Psoas muscle (tissue), 8 donors: ENCODE results near the gene MPST. TPM values are rescaled to one million over a fixed set of nuclear protein-coding genes. Genes with fewer than 3 reads are reported as not detected.

Experiments
- ATAC-seq, 4 donors: fragments of 200-7000 bp; cut with Tn5 transposase; one replicate each; pipeline ENCODE4 v1.9.1; 2020; ENCODE audit warnings: moderate library complexity in 3 of 4, mild to moderate bottlenecking in 2 of 4
- DNase-seq, 2 donors: peaks; one replicate each; pipeline ENCODE4 v3.0.0-alpha.2; 2020
- H3K27ac ChIP-seq: fragments of 200-600 bp; one replicate; pipeline ENCODE4 v1.8.0; 2022
- H3K27me3 ChIP-seq, 3 donors: fragments of 200-600 bp in 1 of 3; one replicate each; pipeline versions ENCODE4 v1.6.1 to v1.8.0; 2013 to 2022; ENCODE audit warnings: low read length in 2 of 3, mild to moderate bottlenecking in 2 of 3, moderate library complexity in 1 of 3; ENCODE audit not compliant: insufficient read depth in 3 of 3
- H3K36me3 ChIP-seq, 2 donors: fragments of 200-600 bp in 1 of 2; one replicate each; pipeline versions ENCODE4 v1.6.1 to v1.8.0; 2013 to 2022; ENCODE audit warnings: low read depth in 1 of 2, mild to moderate bottlenecking in 1 of 2, moderate library complexity in 1 of 2; ENCODE audit not compliant: insufficient read depth in 1 of 2
- H3K4me1 ChIP-seq: fragments of 200-600 bp; one replicate; pipeline ENCODE4 v1.8.0; 2022
- H3K4me3 ChIP-seq: fragments of 200-600 bp; one replicate; pipeline ENCODE4 v1.8.0; 2022; ENCODE audit warnings: mild to moderate bottlenecking
- H3K9me3 ChIP-seq: fragments of 200-600 bp; one replicate; pipeline ENCODE4 v1.8.0; 2022
- WGBS, 3 donors: extraction: QIAGEN DNeasy Blood & Tissue Kit; methylation state at CpG; one replicate each; pipeline versions ENCODE4 v1.1.6 to v1.1.7; 2013; 5-methylcytosine and 5-hydroxymethylcytosine counted together
- intact Hi-C, 2 donors: fragments of 100-400 bp; cut with DNase I; formaldehyde crosslinking; loops; one replicate each; pipeline versions ENCODE4 v1.11.0 to v1.14.2; 2022
- polyA plus RNA-seq, 3 donors: library from polyadenylated mRNA; stranded (reverse); fragments of 200-250 nt; gene quantifications; one replicate each; pipeline ENCODE4 v1.2.3, GENCODE V29; 2013
- total RNA-seq, 4 donors: library from RNA; stranded (reverse); fragmentation: NEBNext Ultra II Directional in 2 of 4; extraction: Animal tissue kit (Norgen Biotek cat#: 25700) in 2 of 4; gene quantifications; one replicate each; pipeline versions ENCODE4 v1.2.1 to v1.2.4, GENCODE V29; 2021 to 2023
- TF ChIP-seq, protein P1 (sequence below): fragments of 200-600 bp; IDR thresholded peaks from one replicate; pipeline ENCODE4 v1.8.0; 2022; ENCODE audit warnings: antibody characterized with exemption
- donor health status: healthy with polysubstance abuse.
- donor health status: DM: no; HTN: no; CAD: no; lungs with moderate emphysema.
- donor health status: Bipolar disorder and iron deficiency.
- donor health status: healthy.
- donor health status: DM: yes; HTN: yes; CAD: no.
- donor health status: DM: no; HTN: no; CAD: no.
- donor health status: DM: no; HTN: no; CAD: no.
- donor health status: DM: yes; HTN: yes; CAD: no.

The MPST gene
- total and polyA plus RNA-seq, 7 donors, result 31.5 to 83.6 (median 42.2) TPM

DNA sequence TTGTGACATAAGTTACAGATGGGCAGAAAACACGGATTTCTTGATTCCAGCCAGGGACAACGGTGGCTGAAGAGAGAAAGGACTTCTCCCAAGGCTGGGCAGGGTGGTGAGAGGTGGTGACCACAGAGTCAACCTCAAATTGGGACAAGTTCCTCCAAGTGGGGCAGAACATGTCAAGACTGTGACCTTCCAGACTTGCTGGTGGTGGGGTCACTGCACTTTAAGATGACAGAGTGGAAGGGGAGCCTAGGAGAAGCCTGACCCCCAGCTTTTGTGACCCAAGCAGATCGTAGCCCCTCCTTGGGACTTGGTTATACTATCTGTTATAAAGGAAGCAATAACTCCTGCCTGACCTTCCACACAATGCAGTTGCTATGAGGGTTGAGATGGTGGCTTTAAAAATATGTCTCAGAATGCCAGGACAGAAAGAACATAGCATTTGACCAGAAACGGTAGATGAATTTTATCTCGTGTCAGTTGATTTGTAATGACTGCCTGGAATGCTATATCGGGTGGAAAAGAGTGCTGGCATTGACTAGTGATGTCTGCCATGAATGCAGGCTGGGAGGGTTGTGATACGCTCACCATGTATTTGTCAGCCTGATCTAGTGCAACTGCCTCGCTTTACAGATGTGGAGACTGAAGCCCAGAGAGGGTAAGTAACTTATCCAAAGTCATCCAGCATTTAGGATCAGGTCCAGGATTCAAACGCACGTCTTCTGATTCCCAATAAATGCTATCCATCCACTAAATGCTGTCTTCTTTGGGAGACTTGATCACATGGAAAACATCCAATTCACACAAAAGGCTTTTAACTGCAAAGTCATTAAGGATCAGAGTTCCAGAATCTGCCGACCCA lies 18.6 kb upstream of the MPST start:
- TF ChIP-seq, protein P1, sequence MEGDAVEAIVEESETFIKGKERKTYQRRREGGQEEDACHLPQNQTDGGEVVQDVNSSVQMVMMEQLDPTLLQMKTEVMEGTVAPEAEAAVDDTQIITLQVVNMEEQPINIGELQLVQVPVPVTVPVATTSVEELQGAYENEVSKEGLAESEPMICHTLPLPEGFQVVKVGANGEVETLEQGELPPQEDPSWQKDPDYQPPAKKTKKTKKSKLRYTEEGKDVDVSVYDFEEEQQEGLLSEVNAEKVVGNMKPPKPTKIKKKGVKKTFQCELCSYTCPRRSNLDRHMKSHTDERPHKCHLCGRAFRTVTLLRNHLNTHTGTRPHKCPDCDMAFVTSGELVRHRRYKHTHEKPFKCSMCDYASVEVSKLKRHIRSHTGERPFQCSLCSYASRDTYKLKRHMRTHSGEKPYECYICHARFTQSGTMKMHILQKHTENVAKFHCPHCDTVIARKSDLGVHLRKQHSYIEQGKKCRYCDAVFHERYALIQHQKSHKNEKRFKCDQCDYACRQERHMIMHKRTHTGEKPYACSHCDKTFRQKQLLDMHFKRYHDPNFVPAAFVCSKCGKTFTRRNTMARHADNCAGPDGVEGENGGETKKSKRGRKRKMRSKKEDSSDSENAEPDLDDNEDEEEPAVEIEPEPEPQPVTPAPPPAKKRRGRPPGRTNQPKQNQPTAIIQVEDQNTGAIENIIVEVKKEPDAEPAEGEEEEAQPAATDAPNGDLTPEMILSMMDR, result no peak
- Histone ChIP-seq H3K27me3 (peaks cover 0 to 2% (median 0%) of the 10 kb centered on the region in 3 donors), H3K9me3 (no peaks in the 10 kb centered on the region), H3K4me3 (no peak overlapping the region), H3K36me3 (no peaks in the 10 kb centered on the region), H3K4me1 (no peaks in the 10 kb centered on the region), H3K27ac (no peak overlapping the region)
- 64 to 72% (median 68%) methylated on average over 11 of the region's 11 CpGs for WGBS, 3 donors
- ATAC-seq, result no peak
- no peak for DNase-seq
- intact Hi-C loops, result no loop called here

DNA sequence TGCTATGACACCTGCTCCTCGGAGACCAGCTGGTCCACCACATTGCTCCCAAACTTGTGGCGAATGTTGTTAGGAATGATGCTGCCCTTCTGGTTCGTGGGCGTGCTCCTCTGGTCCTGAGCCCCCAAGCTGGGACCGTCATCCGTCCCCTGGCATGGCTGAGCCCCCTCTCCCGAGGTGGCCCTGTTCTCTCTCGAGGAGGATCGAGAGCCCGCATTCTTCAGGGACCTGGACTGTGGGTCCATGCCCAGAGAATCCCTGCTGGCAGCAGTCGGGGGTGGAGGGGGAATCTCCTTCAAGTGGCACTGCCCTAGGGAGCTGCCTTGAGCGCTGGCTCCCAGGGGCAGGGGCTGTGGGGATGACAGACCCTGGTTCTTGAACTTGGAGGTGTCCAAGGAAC lies 17.7 kb upstream of the MPST start:
- DNase-seq (no peak), ATAC-seq (no peak)
- H3K36me3 ChIP-seq, result no peaks in the 10 kb centered on the region
- peaks cover 0 to 2% (median 0%) of the 10 kb centered on the region in 3 donors for H3K27me3 ChIP-seq
- H3K27ac ChIP-seq, result no peak overlapping the region
- H3K9me3 ChIP-seq, result no peaks in the 10 kb centered on the region
- no peak overlapping the region for H3K4me3 ChIP-seq
- TF ChIP-seq, protein P1, result no peak
- no peaks in the 10 kb centered on the region for H3K4me1 ChIP-seq
- intact Hi-C loops, result no loop called here
- WGBS, 3 donors, result 81 to 87% (median 81%) methylated on average over 12 of the region's 12 CpGs

DNA sequence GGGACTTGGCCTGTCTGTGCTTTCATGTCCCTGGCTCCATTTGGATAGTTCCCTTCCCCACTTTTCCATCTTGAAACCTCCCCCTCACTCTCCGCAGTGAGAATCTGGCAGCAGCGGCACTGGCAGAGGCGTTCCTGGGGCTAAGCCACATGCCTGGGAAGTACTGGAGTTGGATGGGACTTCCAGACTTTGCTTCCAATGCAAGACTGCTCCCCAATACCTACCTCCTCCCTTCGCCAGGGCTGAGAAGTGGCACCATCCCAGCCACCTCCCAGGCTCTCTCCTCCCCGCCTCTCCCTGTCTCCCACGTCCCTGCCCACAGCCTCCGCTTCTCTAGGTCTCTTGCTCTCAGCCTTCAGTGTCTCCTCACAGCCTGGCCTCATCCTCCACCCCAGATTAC lies 16.9 kb upstream of the MPST start:
- ATAC-seq (no peak), DNase-seq (no peak)
- WGBS, 3 donors, result 71 to 81% (median 77%) methylated on average over 7 of the region's 7 CpGs
- TF ChIP-seq, protein P1, result no peak
- Histone ChIP-seq H3K27me3 (peaks cover 0 to 2% (median 0%) of the 10 kb centered on the region in 3 donors), H3K9me3 (no peaks in the 10 kb centered on the region), H3K4me1 (no peaks in the 10 kb centered on the region), H3K27ac (no peak overlapping the region), H3K36me3 (no peaks in the 10 kb centered on the region), H3K4me3 (no peak overlapping the region)
- intact Hi-C loops, result no loop called here

DNA sequence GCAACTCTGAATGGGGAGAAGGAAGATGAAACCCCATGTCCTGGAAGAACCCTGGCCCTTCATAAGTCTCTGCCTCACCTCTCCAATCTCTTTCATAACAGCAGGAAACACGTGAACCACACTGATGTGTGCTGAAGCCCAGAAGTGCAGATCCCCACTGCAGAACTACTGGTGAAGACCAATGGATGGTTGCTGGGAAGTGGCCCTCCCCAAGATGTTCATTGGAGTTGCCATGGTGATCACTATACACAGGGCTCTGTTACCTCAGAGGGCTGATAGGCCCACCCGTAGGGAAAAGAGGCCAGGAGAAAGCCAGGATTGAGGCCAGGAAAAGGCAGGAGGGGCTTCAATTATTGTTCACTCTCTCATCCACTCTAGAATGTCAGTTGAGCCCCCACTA lies 11.9 kb upstream of the MPST start:
- Histone ChIP-seq H3K36me3 (no peaks in the 10 kb centered on the region), H3K27ac (no peak overlapping the region), H3K27me3 (peaks cover 0 to 2% (median 0%) of the 10 kb centered on the region in 3 donors), H3K4me3 (no peak overlapping the region), H3K4me1 (peaks cover 16% of the 10 kb centered on the region), H3K9me3 (no peaks in the 10 kb centered on the region)
- intact Hi-C loops, result no loop called here
- TF ChIP-seq, protein P1, result no peak
- no peak for DNase-seq
- no peak for ATAC-seq
- 36 to 49% (median 43%) methylated on average over 2 of the region's 2 CpGs for whole genome bisulfite sequencing, 3 donors
